Right kidney (tissue), 1 donor: ENCODE measurements around the gene PCSK1.
"Not testable (repeated sequence)": the region's sequence is repeated elsewhere in the genome, so short reads cannot be mapped to it uniquely, and the experiment has no call there.

ENCODE experiments used
- DNase-seq: peaks from one replicate; pipeline ENCODE4 v3.0.0-alpha.2; 2016

PCSK1 gene

GRCh38 chr5:96426831-96427230 is 6.2 kb downstream of the PCSK1 start:
- no peak for DNase-seq

- DNase-seq: no peak
Measured at GRCh38 chr5:96425443-96425842, 7.6 kb downstream of the PCSK1 start.

DNA sequence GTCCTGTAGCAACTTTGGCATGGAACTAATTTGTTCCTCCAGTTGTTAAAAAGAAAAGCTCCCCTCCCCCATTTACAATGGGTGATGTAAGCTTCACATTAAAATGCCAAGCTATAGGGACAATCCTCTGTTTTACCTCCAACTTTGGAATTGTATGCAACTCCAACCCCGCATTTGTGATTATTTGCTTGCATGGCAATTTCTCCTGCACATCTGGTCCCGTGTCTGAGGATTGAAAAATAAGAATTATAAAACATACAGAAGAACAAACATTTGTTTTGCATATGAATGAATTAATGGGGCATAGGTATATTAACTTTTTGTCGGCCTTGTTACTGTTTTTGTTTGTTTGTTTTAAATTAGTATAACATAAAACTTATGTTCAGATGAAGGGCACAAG is 17.2 kb downstream of the PCSK1 start:
- no peak for DNase-seq

GRCh38 chr5:96412868-96413449 is 20.1 kb downstream of the PCSK1 start:
- DNase-seq: no peak

DNA sequence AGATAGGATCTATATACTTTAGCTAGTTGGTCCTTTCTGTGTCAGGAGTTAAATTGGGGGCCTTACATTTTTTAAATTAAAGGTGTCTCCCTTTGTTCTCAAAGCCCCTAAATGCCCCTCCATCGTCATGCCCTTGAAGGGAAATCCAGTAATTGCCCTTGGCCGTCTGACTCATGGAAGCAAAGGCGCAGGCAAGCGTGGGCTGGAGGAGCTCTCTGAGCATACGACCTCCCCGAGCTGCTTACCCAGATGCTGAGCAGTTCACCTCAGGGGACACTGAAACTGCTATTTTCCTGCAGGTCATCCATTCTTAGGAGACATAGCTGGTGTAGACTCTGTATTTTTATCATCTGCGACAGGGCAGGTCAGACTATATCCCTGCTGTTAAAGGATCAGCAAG is 23.0 kb downstream of the PCSK1 start:
- no peak for DNase-seq

GRCh38 chr5:96408841-96409538 is 24.1 kb downstream of the PCSK1 start:
- no peak for DNase-seq

GRCh38 chr5:96408210-96408777 is 24.8 kb downstream of the PCSK1 start:
- no peak for DNase-seq

DNA sequence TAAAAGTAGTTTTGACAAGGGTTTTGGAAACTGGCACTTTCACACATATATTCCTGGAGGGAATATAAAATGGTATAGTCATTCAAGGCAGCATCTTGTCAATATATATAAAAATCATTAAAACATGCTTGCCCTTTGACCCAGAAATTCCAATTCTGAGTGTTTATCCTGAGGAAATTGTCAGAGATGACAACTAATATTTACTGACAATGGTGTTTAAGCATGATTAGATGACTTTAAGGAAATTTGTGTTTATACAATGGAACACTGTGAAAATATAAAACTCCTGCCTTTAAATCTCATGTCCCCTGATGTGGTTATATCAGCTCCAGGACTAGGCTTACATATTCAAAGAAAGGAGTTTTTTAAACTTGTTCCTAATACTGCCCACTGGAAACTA is 25.6 kb downstream of the PCSK1 start:
- DNase-seq: no peak

DNA sequence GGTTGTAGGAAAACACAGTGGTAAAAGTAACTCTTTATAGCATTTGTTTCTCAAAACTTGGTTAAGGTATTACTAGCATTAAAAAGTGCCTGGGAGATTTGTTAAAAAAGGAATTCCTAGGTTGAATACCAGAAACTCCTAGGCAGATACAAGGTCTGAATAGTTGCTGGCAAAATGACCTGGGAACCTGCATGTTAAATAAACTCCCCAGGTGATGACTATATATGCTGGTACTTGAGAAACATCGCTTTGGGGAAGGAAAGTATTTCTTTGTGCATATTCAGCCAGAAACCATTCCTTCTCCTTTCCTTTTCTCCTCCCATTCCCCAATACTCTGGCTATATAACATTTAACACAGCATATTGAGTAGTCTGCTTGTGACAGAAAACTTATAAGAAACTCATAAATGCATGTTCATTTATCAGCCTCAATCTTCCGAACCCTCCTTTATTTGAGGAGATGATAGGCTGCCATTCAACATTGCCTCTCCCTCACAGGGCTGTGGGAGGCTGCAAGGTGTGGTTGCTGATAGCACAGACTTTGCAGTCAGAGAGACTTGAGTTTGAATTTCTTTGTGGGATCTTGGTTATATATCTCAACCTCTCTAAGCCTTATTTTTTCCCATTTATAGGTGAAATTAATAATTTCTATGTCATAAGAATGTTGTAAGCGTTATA is 28.7 kb downstream of the PCSK1 start:
- DNase-seq: no peak

- no peak for DNase-seq
Measured at GRCh38 chr5:96402500-96402899, 30.5 kb downstream of the PCSK1 start.

- DNase-seq: no peak
Measured at GRCh38 chr5:96396878-96397277, 36.2 kb downstream of the PCSK1 start.

GRCh38 chr5:96395295-96395694 is 37.8 kb downstream of the PCSK1 start:
- DNase-seq: not testable (repeated sequence)

- DNase-seq: no peak
Measured at GRCh38 chr5:96391921-96392320, 41.1 kb downstream of the PCSK1 start.

DNA sequence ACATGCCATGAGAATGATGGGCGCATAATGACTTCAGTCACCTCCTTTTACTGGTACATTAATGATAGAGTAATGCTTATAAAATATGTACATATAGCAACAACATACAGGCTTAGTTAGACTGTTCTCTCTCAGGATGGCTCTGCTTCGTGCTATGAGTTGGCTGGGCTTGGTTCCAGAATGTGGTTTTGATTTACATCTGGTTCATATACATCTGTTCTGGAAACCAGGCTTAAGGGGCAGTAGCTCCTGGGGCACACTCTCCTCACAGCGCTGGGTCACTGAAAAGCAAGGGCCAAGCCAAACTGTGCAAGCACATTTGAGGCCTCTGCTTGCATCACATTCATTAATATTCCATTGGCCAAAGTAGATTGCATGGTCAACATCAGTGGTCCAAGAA is 44.9 kb downstream of the PCSK1 start:
- DNase-seq: no peak

- no peak for DNase-seq
Measured at GRCh38 chr5:96387616-96388015, 45.4 kb downstream of the PCSK1 start.

- DNase-seq: no peak
Measured at GRCh38 chr5:96385538-96385937, 47.5 kb downstream of the PCSK1 start.

DNA sequence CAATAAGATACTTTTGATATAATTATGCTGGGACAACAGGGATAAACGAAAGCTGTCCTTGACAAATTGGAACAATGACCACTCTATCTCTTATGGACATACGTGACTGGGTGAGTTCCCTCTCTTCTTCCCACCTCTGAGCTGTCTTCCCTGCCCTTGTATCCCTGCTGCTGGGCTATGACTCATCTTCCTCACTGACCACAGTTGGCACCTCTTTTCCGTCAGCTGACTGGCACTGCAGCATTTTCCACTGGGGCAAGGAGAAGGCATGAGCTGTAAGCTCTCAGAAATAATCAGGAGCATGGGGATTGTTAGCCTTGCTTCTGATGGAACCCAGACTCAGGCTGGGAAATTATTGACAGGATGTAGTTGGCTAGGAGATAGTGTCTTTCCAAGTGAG is 48.7 kb downstream of the PCSK1 start:
- no peak for DNase-seq

GRCh38 chr5:96381526-96381925 is 51.5 kb downstream of the PCSK1 start:
- DNase-seq: no peak

DNA sequence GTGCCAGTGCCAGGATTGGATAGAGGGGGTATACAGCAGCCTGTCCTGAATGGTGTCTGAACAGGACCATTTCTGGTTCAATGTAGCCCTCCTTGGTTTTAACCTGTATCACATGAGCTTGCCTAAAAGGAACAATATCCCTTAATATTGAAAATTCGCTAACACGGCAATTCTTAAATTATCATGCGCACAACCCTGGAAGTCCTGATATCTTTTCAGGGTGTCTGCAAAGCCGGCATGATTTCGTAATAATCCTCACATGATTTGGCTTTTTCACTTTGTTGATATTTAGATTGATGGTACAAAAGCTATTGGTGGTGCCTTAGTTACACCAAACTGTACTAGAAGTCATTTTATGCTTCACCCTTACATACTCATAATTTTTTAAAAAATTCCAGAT is 53.2 kb downstream of the PCSK1 start:
- DNase-seq: no peak

DNA sequence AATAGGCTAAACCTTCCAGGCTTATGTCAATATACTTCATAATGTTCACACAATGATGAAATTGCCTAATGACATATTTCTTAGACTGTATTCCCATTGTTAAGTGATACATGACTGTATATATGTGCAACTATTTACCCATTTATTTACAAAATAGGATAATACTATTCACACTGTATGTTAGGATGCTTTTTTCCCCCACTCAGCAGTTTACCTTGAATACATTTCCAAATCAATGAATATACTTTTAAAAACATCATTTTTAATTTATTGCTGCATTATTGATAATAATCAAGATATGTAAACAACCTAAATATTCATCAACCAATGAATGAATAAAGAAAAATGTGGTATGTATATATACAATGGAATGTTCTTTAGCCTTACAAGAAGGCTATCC is 55.5 kb downstream of the PCSK1 start:
- DNase-seq: no peak

DNA sequence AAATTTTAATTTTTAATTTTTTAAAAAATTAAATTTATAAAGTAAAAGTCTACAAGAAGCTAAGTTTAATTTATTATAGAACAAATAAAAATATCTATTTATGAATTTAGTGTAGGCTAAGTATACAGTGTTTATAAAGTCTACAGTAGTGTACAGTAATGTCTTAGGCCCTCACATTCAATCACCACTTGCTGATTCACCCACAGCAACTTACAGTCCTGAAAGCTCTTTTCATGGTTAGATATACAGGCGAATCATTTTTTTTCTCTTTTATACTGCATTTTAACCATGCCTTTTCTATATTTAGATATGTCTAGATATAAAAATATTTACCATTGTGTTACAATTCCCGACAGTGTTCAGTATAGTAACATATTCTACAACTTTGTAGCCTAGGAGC is 55.9 kb downstream of the PCSK1 start:
- no peak for DNase-seq

DNA sequence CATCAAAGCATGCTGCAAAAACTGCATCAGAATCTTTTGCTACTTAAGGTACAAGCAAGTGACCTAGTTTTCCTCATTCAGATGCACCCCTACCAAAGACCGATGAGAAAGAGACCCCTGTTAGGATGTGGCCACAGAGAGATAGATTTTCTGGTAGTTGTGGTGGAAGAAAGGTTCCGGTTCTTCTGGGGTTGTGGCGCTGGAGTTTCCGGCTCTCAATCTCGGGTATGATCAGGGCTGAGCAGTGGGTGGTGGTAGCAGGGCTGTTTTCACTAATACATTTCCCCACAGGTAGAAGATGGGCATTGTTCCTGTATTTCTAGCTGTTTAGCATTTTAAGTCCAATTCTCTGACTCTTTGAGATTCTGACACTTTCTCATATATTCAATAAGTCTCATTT is 58.4 kb downstream of the PCSK1 start:
- DNase-seq: no peak

GRCh38 chr5:96373381-96373733 is 59.7 kb downstream of the PCSK1 start:
- no peak for DNase-seq
